Thyroid gland (tissue), 4 donors: Measurements from ENCODE around the gene SLC25A4. TPM values are rescaled to one million over a fixed set of nuclear protein-coding genes. Genes with fewer than 3 reads are reported as not detected.
"Not testable (repeated sequence)": the region's sequence is repeated elsewhere in the genome, so short reads cannot be mapped to it uniquely, and the experiment has no call there.

ENCODE experiments used
- DNase-seq, 2 donors: peaks; one replicate each; pipeline ENCODE4 v3.0.0-alpha.2; 2019
- H3K27ac ChIP-seq, 3 donors: fragments of 200-600 bp; sonication (generic); 1 replicate in 2 of 3; 2 replicates in 1 of 3; pipeline ENCODE4 v1.5.1; 2016 to 2019; ENCODE audit warnings: mild to moderate bottlenecking in 1 of 3, moderate library complexity in 1 of 3
- H3K27me3 ChIP-seq: fragments of 200-600 bp; sonication (generic); one replicate; pipeline ENCODE4 v1.5.1; 2019
- H3K36me3 ChIP-seq, 2 donors: fragments of 200-600 bp; sonication (generic); one replicate each; pipeline ENCODE4 v1.5.1; 2016 to 2019
- H3K4me1 ChIP-seq, 2 donors: fragments of 200-600 bp; sonication (generic); one replicate each; pipeline ENCODE4 v1.5.1; 2017 to 2019
- H3K4me3 ChIP-seq, 3 donors: fragments of 200-600 bp; sonication (generic); replicated peaks in 1 of 3; 1 replicate in 2 of 3; 2 replicates in 1 of 3; pipeline ENCODE4 v1.5.1; 2016; ENCODE audit warnings: mild to moderate bottlenecking in 1 of 3
- H3K9me3 ChIP-seq: fragments of 200-600 bp; sonication (generic); one replicate; pipeline ENCODE4 v1.5.1; 2017
- POLR2A ChIP-seq, 2 donors: fragments of 450-650 bp; IDR thresholded peaks; one replicate each; pipeline ENCODE4 v1.6.1; 2017; ENCODE audit warnings: antibody characterized with exemption in 2 of 2, mild to moderate bottlenecking in 2 of 2, moderate library complexity in 1 of 2
- WGBS, 2 donors: methylation state at CpG; one replicate each; pipeline ENCODE4 v1.1.5; 2017; 5-methylcytosine and 5-hydroxymethylcytosine counted together
- intact Hi-C: fragments of 100-400 bp; cut with DNase I; formaldehyde crosslinking; loops from one replicate; pipeline ENCODE4 v1.15.1; 2023
- total RNA-seq, 4 donors: library from RNA; depleted of rRNA; stranded (reverse); fragments of >200 nt; gene quantifications; one replicate each; pipeline ENCODE4 v1.2.3, GENCODE V29; 2016
- TF ChIP-seq, protein P1 (sequence below), 6 experiments: fragments of 200-600 bp in 3 of 6; fragments of 450-650 bp in 3 of 6; sonication (generic) in 3 of 6; IDR thresholded peaks; one replicate each; pipeline ENCODE4 v1.5.1; 2016 to 2019; ENCODE audit warnings: antibody characterized with exemption in 6 of 6, mild to moderate bottlenecking in 2 of 6, inconsistent platforms in 1 of 6, moderate library complexity in 1 of 6

Gene SLC25A4
- total RNA-seq, 4 donors from 2014 or later = 26.7 to 56.7 (median 41.8) TPM

- Histone ChIP-seq H3K4me3 (no peak overlapping the region), H3K27me3 (no peaks in the 10 kb centered on the region), H3K9me3 (no peaks in the 10 kb centered on the region), H3K36me3 (peaks cover 3 to 7% of the 10 kb centered on the region in 2 donors), H3K27ac (no peak overlapping the region), H3K4me1 (peaks cover 0 to 5% of the 10 kb centered on the region in 2 donors)
- DNase-seq = no peak
- WGBS, 2 donors = 78 to 79% methylated on average over 9 of the region's 9 CpGs
- no peak for TF ChIP-seq POLR2A (IDR thresholded peaks at IDR 0.05)
- intact Hi-C loops = no loop called here
Observed at GRCh38 chr4:185194924-185195888, 52.1 kb downstream of the SLC25A4 start.

- TF ChIP-seq, protein P1, sequence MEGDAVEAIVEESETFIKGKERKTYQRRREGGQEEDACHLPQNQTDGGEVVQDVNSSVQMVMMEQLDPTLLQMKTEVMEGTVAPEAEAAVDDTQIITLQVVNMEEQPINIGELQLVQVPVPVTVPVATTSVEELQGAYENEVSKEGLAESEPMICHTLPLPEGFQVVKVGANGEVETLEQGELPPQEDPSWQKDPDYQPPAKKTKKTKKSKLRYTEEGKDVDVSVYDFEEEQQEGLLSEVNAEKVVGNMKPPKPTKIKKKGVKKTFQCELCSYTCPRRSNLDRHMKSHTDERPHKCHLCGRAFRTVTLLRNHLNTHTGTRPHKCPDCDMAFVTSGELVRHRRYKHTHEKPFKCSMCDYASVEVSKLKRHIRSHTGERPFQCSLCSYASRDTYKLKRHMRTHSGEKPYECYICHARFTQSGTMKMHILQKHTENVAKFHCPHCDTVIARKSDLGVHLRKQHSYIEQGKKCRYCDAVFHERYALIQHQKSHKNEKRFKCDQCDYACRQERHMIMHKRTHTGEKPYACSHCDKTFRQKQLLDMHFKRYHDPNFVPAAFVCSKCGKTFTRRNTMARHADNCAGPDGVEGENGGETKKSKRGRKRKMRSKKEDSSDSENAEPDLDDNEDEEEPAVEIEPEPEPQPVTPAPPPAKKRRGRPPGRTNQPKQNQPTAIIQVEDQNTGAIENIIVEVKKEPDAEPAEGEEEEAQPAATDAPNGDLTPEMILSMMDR (IDR thresholded peaks at IDR 0.05) = no peak
- no peak for TF ChIP-seq POLR2A (IDR thresholded peaks at IDR 0.05)
- no peak for DNase-seq
- WGBS, 2 donors = 94 to 95% methylated on average over 2 of the region's 2 CpGs
- Histone ChIP-seq H3K9me3 (no peaks in the 10 kb centered on the region), H3K27ac (no peak overlapping the region), H3K27me3 (no peaks in the 10 kb centered on the region), H3K4me1 (peaks cover 0 to 5% of the 10 kb centered on the region in 2 donors), H3K36me3 (no peaks in the 10 kb centered on the region), H3K4me3 (no peak overlapping the region)
- intact Hi-C loops = no loop called here
Observed at GRCh38 chr4:185196437-185196836, 53.4 kb downstream of the SLC25A4 start.

GRCh38 chr4:185198189-185198588 lies 55.1 kb downstream of the SLC25A4 start:
- H3K4me3 ChIP-seq, H3K9me3 ChIP-seq, H3K36me3 ChIP-seq, H3K27ac ChIP-seq, H3K27me3 ChIP-seq, DNase-seq, intact Hi-C loops: not testable (repeated sequence)
- WGBS, 2 donors = 66 to 76% methylated on average over 4 of the region's 4 CpGs
- peaks cover 10 to 21% of the 10 kb centered on the region in 2 donors for H3K4me1 ChIP-seq

Other genes with a start within 250 kb of the SLC25A4 start
- gene HELT, start 124.8 kb upstream of the SLC25A4 start, total RNA-seq = not detected
- gene CFAP97, start 60.7 kb downstream of the SLC25A4 start, total RNA-seq = 10 to 100 TPM; 44.5 to 63.3 (median 59.1) TPM
- 10 to 100 TPM; 36.9 to 71.3 (median 42.7) TPM for gene SNX25, start 66.3 kb downstream of the SLC25A4 start, total RNA-seq